ENCODE measurements around the gene INCA1.

DNA sequence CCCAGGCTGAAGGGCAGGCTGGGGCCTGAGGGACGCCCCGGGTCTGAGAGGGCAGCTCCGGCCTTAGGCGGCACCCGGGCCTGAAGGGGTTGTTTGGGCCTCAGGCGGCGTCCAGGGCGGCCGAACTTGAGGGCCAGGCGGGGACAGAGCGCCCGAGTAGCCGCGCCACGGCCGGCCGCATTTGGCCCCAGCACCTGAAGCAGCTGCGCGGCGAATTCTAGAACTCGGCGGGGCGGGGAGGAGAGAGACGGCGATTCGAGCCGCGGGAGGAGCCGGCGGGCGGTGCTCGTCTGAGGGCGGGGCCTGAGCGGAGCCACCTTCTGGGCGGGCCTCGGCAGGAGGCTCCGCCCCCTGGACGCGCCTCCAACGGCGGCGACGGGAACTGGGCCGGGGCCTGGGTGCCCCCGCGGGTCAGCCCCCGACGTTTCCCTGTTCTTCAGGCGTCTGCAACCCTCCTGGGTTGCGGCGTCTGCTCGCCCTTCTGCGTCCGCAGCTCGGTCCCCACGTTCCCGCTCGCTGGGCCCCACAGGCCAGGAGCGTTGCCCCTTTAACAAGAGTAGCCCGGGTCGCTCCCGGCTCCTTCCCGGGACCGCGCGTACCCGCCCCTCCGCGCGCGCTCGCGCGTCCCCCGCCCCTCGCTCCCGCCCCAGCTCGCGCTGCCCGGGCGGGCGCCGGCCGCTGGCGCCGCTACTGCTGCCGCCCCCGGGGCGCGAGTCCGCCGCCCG is at the start of gene INCA1, which contains the start of gene KIF1C:
- TF ChIP-seq, protein P1, sequence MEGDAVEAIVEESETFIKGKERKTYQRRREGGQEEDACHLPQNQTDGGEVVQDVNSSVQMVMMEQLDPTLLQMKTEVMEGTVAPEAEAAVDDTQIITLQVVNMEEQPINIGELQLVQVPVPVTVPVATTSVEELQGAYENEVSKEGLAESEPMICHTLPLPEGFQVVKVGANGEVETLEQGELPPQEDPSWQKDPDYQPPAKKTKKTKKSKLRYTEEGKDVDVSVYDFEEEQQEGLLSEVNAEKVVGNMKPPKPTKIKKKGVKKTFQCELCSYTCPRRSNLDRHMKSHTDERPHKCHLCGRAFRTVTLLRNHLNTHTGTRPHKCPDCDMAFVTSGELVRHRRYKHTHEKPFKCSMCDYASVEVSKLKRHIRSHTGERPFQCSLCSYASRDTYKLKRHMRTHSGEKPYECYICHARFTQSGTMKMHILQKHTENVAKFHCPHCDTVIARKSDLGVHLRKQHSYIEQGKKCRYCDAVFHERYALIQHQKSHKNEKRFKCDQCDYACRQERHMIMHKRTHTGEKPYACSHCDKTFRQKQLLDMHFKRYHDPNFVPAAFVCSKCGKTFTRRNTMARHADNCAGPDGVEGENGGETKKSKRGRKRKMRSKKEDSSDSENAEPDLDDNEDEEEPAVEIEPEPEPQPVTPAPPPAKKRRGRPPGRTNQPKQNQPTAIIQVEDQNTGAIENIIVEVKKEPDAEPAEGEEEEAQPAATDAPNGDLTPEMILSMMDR (IDR thresholded peaks at IDR 0.05; ENCODE audit: low read depth, low read length, poor library complexity, severe bottlenecking): no peak
- TF ChIP-seq EZH2phosphoT487 (IDR thresholded peaks at IDR 0.05; ENCODE audit: borderline replicate concordance, low read length): no peak
